ENCODE data around the gene KCNF1. TPM values are rescaled to one million over a fixed set of nuclear protein-coding genes. Genes with fewer than 3 reads are reported as not detected.

The KCNF1 gene
- total and polyA plus RNA-seq, 2 of the 8 experiments (the other 6 are each of a cell fraction or from before 2014, with no cell fraction given) = 0.48 to 1.5 TPM

- TF ChIP-seq, protein P1, sequence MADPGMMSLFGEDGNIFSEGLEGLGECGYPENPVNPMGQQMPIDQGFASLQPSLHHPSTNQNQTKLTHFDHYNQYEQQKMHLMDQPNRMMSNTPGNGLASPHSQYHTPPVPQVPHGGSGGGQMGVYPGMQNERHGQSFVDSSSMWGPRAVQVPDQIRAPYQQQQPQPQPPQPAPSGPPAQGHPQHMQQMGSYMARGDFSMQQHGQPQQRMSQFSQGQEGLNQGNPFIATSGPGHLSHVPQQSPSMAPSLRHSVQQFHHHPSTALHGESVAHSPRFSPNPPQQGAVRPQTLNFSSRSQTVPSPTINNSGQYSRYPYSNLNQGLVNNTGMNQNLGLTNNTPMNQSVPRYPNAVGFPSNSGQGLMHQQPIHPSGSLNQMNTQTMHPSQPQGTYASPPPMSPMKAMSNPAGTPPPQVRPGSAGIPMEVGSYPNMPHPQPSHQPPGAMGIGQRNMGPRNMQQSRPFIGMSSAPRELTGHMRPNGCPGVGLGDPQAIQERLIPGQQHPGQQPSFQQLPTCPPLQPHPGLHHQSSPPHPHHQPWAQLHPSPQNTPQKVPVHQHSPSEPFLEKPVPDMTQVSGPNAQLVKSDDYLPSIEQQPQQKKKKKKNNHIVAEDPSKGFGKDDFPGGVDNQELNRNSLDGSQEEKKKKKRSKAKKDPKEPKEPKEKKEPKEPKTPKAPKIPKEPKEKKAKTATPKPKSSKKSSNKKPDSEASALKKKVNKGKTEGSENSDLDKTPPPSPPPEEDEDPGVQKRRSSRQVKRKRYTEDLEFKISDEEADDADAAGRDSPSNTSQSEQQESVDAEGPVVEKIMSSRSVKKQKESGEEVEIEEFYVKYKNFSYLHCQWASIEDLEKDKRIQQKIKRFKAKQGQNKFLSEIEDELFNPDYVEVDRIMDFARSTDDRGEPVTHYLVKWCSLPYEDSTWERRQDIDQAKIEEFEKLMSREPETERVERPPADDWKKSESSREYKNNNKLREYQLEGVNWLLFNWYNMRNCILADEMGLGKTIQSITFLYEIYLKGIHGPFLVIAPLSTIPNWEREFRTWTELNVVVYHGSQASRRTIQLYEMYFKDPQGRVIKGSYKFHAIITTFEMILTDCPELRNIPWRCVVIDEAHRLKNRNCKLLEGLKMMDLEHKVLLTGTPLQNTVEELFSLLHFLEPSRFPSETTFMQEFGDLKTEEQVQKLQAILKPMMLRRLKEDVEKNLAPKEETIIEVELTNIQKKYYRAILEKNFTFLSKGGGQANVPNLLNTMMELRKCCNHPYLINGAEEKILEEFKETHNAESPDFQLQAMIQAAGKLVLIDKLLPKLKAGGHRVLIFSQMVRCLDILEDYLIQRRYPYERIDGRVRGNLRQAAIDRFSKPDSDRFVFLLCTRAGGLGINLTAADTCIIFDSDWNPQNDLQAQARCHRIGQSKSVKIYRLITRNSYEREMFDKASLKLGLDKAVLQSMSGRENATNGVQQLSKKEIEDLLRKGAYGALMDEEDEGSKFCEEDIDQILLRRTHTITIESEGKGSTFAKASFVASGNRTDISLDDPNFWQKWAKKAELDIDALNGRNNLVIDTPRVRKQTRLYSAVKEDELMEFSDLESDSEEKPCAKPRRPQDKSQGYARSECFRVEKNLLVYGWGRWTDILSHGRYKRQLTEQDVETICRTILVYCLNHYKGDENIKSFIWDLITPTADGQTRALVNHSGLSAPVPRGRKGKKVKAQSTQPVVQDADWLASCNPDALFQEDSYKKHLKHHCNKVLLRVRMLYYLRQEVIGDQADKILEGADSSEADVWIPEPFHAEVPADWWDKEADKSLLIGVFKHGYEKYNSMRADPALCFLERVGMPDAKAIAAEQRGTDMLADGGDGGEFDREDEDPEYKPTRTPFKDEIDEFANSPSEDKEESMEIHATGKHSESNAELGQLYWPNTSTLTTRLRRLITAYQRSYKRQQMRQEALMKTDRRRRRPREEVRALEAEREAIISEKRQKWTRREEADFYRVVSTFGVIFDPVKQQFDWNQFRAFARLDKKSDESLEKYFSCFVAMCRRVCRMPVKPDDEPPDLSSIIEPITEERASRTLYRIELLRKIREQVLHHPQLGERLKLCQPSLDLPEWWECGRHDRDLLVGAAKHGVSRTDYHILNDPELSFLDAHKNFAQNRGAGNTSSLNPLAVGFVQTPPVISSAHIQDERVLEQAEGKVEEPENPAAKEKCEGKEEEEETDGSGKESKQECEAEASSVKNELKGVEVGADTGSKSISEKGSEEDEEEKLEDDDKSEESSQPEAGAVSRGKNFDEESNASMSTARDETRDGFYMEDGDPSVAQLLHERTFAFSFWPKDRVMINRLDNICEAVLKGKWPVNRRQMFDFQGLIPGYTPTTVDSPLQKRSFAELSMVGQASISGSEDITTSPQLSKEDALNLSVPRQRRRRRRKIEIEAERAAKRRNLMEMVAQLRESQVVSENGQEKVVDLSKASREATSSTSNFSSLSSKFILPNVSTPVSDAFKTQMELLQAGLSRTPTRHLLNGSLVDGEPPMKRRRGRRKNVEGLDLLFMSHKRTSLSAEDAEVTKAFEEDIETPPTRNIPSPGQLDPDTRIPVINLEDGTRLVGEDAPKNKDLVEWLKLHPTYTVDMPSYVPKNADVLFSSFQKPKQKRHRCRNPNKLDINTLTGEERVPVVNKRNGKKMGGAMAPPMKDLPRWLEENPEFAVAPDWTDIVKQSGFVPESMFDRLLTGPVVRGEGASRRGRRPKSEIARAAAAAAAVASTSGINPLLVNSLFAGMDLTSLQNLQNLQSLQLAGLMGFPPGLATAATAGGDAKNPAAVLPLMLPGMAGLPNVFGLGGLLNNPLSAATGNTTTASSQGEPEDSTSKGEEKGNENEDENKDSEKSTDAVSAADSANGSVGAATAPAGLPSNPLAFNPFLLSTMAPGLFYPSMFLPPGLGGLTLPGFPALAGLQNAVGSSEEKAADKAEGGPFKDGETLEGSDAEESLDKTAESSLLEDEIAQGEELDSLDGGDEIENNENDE (IDR thresholded peaks at IDR 0.05; ENCODE audit: insufficient replicate concordance, low read length) = no peak
- TF ChIP-seq CHD2 (IDR thresholded peaks at IDR 0.05; ENCODE audit: low read length) (no peak), KDM4A (IDR thresholded peaks at IDR 0.05; ENCODE audit: low read depth, low read length, severe bottlenecking) (no peak), ATF3 (IDR thresholded peaks at IDR 0.05; ENCODE audit: insufficient read depth, low read depth, low read length) (no peak), TAF1 (IDR thresholded peaks at IDR 0.05; ENCODE audit: low read depth, low read length) (no peak), CBX5 (IDR thresholded peaks at IDR 0.05; ENCODE audit: low read depth, low read length) (no peak), BRCA1 (IDR thresholded peaks at IDR 0.05; ENCODE audit: low read depth, low read length) (no peak)
- TF ChIP-seq, protein P2, sequence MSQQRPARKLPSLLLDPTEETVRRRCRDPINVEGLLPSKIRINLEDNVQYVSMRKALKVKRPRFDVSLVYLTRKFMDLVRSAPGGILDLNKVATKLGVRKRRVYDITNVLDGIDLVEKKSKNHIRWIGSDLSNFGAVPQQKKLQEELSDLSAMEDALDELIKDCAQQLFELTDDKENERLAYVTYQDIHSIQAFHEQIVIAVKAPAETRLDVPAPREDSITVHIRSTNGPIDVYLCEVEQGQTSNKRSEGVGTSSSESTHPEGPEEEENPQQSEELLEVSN (IDR thresholded peaks at IDR 0.05) = no peak
- TF ChIP-seq, protein P3, sequence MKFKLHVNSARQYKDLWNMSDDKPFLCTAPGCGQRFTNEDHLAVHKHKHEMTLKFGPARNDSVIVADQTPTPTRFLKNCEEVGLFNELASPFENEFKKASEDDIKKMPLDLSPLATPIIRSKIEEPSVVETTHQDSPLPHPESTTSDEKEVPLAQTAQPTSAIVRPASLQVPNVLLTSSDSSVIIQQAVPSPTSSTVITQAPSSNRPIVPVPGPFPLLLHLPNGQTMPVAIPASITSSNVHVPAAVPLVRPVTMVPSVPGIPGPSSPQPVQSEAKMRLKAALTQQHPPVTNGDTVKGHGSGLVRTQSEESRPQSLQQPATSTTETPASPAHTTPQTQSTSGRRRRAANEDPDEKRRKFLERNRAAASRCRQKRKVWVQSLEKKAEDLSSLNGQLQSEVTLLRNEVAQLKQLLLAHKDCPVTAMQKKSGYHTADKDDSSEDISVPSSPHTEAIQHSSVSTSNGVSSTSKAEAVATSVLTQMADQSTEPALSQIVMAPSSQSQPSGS (IDR thresholded peaks at IDR 0.05; ENCODE audit: low read length) = no peak
Observed at GRCh38 chr2:10864251-10864650, 47.5 kb upstream of the KCNF1 start (continued).
